Right atrium auricular region (tissue), 2 donors: ENCODE results near the gene KCMF1. TPM values are rescaled to one million over a fixed set of nuclear protein-coding genes. Genes with fewer than 3 reads are reported as not detected.

Experiments used
- DNase-seq: peaks from one replicate; pipeline ENCODE4 v3.0.0-alpha.2; 2019; ENCODE audit warnings: low spot score
- H3K27ac ChIP-seq, 2 donors: fragments of 200-600 bp; sonication (generic); 1 replicate in 1 of 2; 2 replicates in 1 of 2; pipeline ENCODE4 v1.5.1; 2016 to 2019
- H3K27me3 ChIP-seq, 2 donors: fragments of 200-600 bp; sonication (generic); one replicate each; pipeline versions ENCODE4 v1.5.1 to v1.6.0; 2017 to 2019
- H3K36me3 ChIP-seq: fragments of 200-600 bp; sonication (generic); one replicate; pipeline ENCODE4 v1.5.1; 2016
- H3K4me1 ChIP-seq, 2 donors: fragments of 200-600 bp; sonication (generic); one replicate each; pipeline versions ENCODE4 v1.5.1 to v1.6.0; 2017 to 2019
- H3K4me3 ChIP-seq, 2 donors: fragments of 200-600 bp; sonication (generic); 1 replicate in 1 of 2; 2 replicates in 1 of 2; pipeline ENCODE4 v1.5.1; 2017 to 2019; ENCODE audit warnings: mild to moderate bottlenecking in 1 of 2, moderate library complexity in 1 of 2
- H3K9me3 ChIP-seq, 2 donors: fragments of 200-600 bp; sonication (generic); one replicate each; pipeline ENCODE4 v1.5.1; 2019
- total RNA-seq, 2 donors: library from RNA; depleted of rRNA; stranded (reverse); fragments of >200 nt; gene quantifications; one replicate each; pipeline ENCODE4 v1.1.0, GENCODE V29; 2016
- TF ChIP-seq, protein P1 (sequence below), 2 donors: fragments of 200-600 bp; sonication (generic); IDR thresholded peaks; one replicate each; pipeline ENCODE4 v1.5.1; 2019; ENCODE audit warnings: antibody characterized with exemption in 2 of 2

KCMF1 gene
- total RNA-seq, 2 donors from 2014 or later, result 53.1 to 69.5 TPM

DNA sequence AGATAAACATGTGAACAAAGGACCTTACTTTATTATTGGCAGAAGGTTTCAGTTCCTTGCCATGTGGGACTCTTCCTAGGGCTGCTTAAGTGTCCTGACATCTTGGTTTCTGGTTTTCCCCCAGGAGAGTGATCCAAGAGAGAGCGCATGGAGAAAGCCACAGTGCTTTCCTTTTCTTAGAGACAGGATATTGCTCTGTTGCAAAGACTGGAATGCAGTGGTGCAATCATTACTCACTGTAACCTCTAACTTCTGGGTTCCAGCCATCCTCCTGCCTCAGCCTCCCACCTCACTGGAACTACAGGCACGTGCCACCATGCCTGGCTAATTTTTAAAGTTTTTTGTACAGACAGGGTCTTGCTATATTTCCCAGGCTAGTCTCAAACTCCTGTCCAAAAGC lies 124.1 kb downstream of the KCMF1 start:
- Histone ChIP-seq H3K9me3 (no peaks in the 10 kb centered on the region), H3K4me3 (no peak overlapping the region), H3K27ac (no peak overlapping the region), H3K4me1 (no peaks in the 10 kb centered on the region), H3K27me3 (no peaks in the 10 kb centered on the region), H3K36me3 (no peaks in the 10 kb centered on the region)
- DNase-seq, result no peak
- TF ChIP-seq, protein P1, sequence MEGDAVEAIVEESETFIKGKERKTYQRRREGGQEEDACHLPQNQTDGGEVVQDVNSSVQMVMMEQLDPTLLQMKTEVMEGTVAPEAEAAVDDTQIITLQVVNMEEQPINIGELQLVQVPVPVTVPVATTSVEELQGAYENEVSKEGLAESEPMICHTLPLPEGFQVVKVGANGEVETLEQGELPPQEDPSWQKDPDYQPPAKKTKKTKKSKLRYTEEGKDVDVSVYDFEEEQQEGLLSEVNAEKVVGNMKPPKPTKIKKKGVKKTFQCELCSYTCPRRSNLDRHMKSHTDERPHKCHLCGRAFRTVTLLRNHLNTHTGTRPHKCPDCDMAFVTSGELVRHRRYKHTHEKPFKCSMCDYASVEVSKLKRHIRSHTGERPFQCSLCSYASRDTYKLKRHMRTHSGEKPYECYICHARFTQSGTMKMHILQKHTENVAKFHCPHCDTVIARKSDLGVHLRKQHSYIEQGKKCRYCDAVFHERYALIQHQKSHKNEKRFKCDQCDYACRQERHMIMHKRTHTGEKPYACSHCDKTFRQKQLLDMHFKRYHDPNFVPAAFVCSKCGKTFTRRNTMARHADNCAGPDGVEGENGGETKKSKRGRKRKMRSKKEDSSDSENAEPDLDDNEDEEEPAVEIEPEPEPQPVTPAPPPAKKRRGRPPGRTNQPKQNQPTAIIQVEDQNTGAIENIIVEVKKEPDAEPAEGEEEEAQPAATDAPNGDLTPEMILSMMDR (IDR thresholded peaks at IDR 0.05), result no peak

DNA sequence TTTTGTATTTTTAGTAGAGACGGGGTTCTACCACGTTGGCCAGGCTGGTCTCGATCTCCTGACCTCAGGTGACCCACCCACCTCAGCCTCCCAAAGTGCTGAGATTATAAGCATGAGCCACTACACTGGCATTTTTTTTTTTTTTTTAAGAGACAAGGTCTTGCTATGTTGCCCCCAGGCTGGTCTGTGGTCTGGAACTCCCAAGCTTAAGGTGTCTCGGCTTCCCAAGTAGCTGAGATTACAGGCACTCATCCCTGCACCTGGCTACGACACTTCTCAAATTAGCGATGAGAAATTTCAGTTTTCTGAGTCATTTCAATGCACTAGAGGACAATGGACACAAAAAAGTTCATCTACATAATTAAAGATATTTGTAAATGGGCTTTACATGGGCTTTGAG lies 125.7 kb downstream of the KCMF1 start:
- no peak overlapping the region for H3K4me3 ChIP-seq
- TF ChIP-seq, protein P1 (IDR thresholded peaks at IDR 0.05), result no peak
- no peaks in the 10 kb centered on the region for H3K9me3 ChIP-seq
- no peaks in the 10 kb centered on the region for H3K27me3 ChIP-seq
- H3K4me1 ChIP-seq, result no peaks in the 10 kb centered on the region
- no peaks in the 10 kb centered on the region for H3K36me3 ChIP-seq
- no peak for DNase-seq
- no peak overlapping the region for H3K27ac ChIP-seq

DNA sequence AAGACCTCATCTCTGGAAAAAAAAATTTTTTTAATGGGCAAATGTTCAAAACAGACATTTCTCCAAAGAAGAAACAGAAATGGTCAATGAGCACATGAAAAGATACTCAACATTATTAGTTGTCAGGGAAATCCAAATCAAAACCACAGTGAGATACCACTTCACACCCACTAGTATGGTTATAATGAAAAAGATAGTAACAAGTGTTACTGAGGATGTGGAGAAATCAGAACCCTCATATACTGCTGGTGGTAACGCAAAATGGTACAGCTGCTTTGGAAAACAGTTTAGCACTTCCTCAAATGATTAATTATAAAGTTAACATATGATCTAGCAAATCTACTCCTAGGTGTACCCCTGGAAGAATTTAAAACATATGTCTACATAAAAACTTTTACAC lies 133.3 kb downstream of the KCMF1 start:
- Histone ChIP-seq H3K36me3 (no peaks in the 10 kb centered on the region), H3K4me3 (no peak overlapping the region), H3K27ac (no peak overlapping the region), H3K4me1 (no peaks in the 10 kb centered on the region), H3K9me3 (no peaks in the 10 kb centered on the region), H3K27me3 (no peaks in the 10 kb centered on the region)
- TF ChIP-seq, protein P1 (IDR thresholded peaks at IDR 0.05), result no peak
- no peak for DNase-seq

DNA sequence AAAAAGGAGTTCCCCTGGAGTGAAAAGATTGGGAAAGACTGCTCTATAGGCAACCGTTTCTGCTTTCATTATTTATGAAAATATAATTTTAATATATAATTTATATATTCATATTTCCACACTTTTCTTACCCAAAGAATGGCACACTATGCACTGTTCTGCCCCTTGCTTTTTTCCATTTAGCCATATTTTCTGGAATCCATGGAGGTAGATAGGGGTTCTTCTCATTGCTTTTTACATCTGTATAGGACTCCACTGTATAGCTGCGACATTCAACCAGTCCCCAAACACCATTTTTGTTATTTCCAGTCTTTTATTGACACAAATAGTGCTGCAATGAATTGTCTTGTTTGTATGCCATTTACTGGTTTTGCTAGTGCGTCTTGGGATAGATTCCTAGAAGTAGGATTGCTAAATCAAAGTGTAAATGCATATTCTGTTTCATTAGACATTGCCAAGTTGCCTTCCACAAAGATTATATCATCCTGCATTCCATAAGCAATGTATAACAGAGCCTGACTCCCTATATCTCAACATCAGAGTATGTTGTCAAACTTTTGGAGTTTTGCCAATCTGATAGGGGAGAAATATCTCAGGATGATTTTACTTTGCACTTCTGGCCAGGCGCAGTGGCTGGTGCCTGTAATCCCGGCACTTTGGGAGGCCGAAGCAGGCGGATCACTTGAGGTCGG lies 135.7 kb downstream of the KCMF1 start:
- H3K4me3 ChIP-seq, result no peak overlapping the region
- no peaks in the 10 kb centered on the region for H3K36me3 ChIP-seq
- H3K4me1 ChIP-seq, result no peaks in the 10 kb centered on the region
- no peak overlapping the region for H3K27ac ChIP-seq
- TF ChIP-seq, protein P1 (IDR thresholded peaks at IDR 0.05), result no peak
- no peaks in the 10 kb centered on the region for H3K9me3 ChIP-seq
- DNase-seq, result no peak
- no peaks in the 10 kb centered on the region for H3K27me3 ChIP-seq

Other genes starting within 250 kb of the KCMF1 start
- gene TRABD2A, start 90.1 kb upstream of the KCMF1 start, total RNA-seq, result 1 to 10 TPM; 1.2 to 1.7 TPM
- gene TMSB10, start 65.5 kb upstream of the KCMF1 start, total RNA-seq, result 1,000 to 10,000 TPM; 1,113 to 1,769 TPM
- 1 to 10 TPM; 3.1 to 4.0 TPM for gene TCF7L1, start 162.2 kb downstream of the KCMF1 start, total RNA-seq